Right hindlimb (tissue), 1 donor: Measurements from ENCODE around the gene SMIM14.
"Not testable (repeated sequence)": the region's sequence is repeated elsewhere in the genome, so short reads cannot be mapped to it uniquely, and the experiment has no call there.

Source experiments
- DNase-seq: peaks from one replicate; pipeline ENCODE4 v3.0.0-alpha.2; 2018

SMIM14 gene

DNA sequence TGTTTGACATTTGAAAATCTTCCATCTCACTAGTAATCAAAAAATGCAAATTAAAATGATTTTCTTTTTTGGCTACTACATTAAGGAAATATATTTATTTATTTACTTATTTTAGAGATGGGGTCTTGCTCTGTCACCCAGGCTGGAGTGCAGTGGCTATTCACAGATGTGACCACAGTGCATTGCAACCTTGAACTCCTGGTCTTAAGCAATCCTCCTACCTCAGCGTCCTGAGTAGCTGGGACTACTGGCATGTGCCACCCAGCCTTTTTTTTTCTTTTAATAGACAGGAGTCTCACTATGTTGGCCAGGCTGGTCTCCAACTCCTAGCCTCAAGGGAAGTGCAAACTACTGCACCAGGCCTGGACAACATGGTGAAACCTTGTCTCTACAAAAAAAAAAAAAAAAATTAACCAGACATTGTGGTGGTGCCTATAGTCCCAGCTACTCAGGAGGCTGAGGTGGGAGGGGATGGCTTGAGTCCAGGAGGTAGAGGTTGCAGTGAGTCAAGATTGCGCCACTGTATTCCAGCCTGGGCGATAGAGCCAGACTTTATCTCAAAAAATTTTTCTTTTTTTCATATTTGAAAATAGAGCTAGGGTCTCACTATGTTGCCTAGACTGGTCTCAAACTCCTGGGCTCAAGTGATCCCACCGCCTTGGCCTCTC, 4.4 kb upstream of the SMIM14 start:
- no peak for DNase-seq

DNA sequence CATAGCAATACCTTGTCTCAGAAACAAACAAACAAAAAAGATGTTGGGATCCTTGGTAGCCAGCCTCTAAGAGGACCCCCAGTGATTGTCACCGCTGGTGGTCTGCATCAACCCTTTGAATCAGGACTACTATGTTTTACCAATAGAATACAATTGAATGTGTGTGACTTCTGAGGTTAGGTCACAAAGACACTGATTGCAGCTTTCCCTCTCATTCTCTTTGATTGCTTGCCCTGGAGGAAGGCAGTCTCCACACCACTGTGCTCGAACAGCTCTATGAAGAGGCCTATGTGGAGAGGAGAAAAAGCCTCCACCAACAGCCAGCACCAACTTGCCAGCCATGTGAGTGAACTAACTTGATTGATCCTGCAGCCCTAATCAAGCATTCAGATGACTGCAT, 2.8 kb upstream of the SMIM14 start:
- no peak for DNase-seq

- DNase-seq: peak; percentile 66
These were observed 895 bp downstream of the SMIM14 start for GRCh38 chr4:39637586-39638353.

DNA sequence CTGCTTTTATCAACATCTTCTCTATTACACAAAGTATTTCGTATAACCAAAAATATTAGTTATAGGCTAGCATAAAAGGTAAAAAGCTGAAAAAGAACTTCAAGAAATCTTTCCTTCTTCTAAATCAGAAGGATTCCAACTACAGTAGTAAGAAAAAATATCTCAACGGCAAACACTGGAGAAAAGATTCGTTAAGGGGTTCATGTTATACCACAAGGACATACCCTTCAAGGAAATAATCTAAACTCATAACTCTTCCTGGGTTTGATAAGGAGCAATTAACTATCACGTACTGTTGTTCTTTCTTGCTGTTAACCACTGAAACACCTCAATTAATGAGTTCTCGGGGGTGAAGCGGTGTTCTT, 1.5 kb downstream of the SMIM14 start:
- no peak for DNase-seq

DNA sequence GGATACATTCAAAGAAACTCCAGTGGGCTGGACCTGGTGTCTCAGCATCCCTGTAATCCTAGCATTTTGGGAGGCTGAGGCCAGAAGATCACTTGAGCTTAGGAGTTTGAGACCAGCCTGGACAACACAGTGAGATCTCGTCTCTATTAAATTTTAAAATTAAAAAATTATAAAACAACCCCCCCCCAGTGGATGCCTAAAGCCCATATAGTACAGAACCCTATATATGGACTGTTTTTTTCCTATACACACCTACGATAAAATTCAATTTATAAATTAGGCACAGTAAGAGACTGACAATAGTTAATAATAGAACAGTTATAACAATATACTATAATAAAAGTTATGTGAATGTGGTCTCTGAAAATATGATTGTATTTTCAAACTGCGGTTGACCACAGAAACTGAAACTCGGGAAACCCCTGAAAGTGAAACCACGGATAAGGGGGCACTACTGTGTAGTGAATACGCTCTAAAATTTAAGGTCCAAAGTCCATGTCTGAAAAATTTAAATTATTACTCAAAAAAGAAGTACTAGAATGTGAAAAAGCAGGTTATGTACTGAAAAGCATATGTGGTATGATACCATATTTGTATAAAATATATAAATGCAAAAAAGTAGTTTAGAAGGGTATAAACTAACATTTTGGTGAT, 2.0 kb downstream of the SMIM14 start:
- no peak for DNase-seq

- no peak for DNase-seq
These were observed 3.6 kb downstream of the SMIM14 start for GRCh38 chr4:39635023-39635422.

GRCh38 chr4:39631700-39632079, 7.0 kb downstream of the SMIM14 start:
- no peak for DNase-seq

GRCh38 chr4:39627413-39627812, 11.3 kb downstream of the SMIM14 start:
- DNase-seq: no peak

DNA sequence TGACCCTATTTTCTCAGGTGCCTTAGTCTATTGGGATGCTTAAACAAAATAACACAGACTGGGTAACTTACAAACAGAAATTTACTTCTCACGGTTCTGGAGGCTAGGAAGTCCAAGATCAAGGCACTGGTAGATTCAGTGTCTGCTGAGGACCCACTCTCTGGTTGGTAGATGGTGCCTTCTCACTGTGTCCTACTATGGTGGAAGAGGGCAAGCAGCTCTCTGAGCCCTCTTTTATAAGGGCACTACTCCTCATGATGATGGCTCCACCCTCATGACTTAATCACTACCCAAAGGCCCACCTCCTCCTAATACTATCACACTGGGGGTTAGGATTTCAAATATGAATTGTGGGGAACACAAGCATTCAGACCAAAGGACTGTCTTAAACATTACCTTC, 11.8 kb downstream of the SMIM14 start:
- no peak for DNase-seq

GRCh38 chr4:39626261-39626660, 12.4 kb downstream of the SMIM14 start:
- no peak for DNase-seq

GRCh38 chr4:39621582-39621981, 17.1 kb downstream of the SMIM14 start:
- no peak for DNase-seq

GRCh38 chr4:39620551-39621313, 17.9 kb downstream of the SMIM14 start:
- no peak for DNase-seq

DNA sequence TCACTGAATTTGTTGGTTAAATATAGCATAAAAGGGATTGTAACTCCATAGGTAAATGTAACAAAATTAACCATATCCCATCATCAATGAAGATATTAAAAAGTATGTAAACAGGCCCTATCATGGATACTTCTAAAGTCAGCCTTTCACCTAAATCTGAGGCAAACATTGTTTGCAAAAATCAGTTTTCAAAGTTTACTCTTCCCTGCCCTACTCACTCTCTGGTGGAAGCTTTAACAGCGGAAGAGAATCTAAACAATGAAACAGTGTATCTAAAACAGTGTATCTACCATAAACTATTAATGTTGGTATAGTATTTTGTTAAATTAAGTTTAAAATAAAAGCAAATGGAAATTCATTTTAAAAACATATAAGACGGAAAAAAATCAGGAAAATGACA, 21.1 kb downstream of the SMIM14 start:
- no peak for DNase-seq

GRCh38 chr4:39616651-39617050, 22.0 kb downstream of the SMIM14 start:
- no peak for DNase-seq

- DNase-seq: not testable (repeated sequence)
These were observed 22.6 kb downstream of the SMIM14 start for GRCh38 chr4:39616112-39616511.

DNA sequence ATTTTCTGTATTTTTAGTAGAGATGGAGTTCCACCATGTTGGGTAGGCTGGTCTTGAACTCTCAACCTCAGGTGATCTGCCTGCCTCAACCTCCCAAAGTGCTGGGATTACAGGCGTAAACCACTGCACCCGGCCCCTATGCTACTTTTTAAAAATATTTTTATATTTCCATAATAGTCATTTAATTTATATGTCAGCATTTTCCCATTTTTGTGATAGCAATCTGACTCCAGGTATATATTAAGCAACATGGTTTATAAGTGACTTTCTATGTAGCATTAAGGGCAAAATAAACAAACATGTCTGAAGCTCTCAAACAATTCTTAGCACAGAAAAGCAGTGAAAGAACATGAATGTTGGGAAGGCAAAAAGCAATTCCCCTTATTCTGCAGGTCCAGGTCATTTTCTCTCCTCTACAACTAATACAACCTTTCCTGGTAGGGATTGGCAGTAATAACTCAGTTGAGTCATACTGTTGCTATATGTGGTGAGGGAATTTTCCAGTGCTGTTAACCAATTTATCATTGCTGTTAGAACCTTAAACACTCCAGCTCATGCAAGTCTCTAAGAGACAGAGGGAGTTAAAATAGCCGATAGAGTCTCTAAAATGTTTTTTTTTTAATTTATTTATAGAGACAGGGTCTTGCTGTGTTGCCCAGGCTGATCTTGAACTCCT, 24.0 kb downstream of the SMIM14 start:
- DNase-seq: no peak

GRCh38 chr4:39613093-39613656, 25.5 kb downstream of the SMIM14 start:
- no peak for DNase-seq

DNA sequence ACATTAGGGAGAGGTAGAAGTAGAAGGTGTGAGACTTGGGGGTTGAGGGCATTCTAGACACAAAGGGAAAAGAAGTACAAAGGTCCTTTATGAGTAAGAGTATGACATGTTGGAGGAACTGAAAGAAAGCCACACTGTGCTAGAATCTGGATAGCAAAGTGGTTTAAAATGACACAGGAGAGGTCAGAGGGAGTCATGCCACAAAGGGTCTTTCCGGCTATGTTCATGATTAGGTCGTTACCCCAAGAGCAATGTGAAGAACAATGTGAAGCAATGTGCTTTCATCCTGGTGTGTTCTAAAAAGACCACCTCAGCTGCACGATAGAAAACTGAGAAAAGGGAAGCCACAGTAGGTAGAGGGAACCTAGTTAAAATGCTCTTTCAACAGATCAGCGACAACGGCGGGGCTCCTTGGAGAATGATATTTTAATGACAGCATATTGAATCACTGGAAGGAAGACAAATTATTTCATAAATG, 29.2 kb downstream of the SMIM14 start:
- DNase-seq: no peak

GRCh38 chr4:39608451-39608850, 30.2 kb downstream of the SMIM14 start:
- no peak for DNase-seq

DNA sequence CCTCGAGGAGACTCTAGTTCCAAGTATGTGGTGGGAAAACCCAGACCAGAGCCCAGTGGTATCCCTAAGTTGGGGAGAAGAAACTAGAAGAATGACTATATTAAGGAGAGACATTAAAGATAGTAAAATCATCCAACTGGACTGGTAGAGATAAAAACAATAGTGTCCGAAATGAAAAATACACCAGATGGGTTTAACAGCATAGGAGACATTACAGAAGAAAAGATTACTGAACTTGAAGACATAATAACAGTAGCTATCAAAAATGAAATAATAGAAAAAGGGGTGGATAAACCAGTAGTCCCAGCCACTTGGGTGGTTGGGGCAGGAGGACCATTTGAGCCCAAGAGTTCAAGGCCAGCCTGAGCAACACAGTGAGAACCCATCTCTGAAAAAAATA, 31.9 kb downstream of the SMIM14 start:
- no peak for DNase-seq

DNA sequence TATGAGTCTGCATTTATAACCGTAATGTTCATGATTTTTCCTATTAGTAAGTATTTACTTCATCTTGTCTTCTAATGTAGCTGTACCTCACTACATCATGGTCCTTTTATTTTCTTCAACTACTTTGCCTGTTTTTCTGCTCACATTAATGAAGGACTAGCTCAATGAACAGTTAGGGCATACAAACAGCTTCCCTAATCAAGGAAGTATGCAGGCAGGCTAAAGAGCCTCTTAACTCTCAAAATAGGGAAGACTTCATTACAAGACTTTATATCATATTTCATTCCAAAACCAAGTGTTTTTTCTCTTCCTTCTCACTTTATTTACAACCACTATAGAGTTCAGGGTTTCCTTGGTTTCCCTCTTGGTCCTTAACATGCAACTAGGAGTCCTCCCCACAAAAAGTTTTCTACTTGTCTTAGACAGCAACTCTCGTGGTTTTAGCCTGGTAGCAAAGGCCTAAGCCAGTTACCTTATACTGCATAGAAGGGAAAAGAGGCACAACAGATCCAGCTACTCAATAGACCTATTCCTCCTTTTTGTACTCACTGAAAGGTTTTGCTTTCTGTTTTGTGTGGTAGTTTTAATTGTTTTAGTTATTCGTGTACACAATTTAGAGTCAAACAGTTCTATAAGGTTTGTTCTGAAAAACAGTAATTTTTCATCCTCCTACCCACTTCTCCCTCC, 40.8 kb downstream of the SMIM14 start:
- DNase-seq: no peak

GRCh38 chr4:39596971-39597370, 41.7 kb downstream of the SMIM14 start:
- no peak for DNase-seq
